OCI-LY1 (cell line): ENCODE measurements around the gene COG2.

Source experiments
- H2AFZ ChIP-seq: fragments of 200-600 bp; sonication (generic), shearing (Covaris generic); 2 replicates; pipeline ENCODE4 v1.6.0; 2014; ENCODE audit warnings: antibody characterized with exemption, mild to moderate bottlenecking, low read length
- H3F3A ChIP-seq: fragments of 200-600 bp; sonication (generic), shearing (Covaris generic); 2 replicates; pipeline ENCODE4 v1.6.0; 2014; ENCODE audit warnings: mild to moderate bottlenecking, antibody characterized with exemption, low read length, moderate library complexity; ENCODE audit not compliant: insufficient read depth
- H3K27ac ChIP-seq: fragments of 200-600 bp; sonication (generic); 2 replicates; pipeline ENCODE4 v1.5.1; 2014; ENCODE audit warnings: low read length, mixed run types, mild to moderate bottlenecking, low read depth; ENCODE audit not compliant: poor library complexity, severe bottlenecking
- H3K27me3 ChIP-seq: fragments of 200-600 bp; sonication (generic); 2 replicates; pipeline ENCODE4 v1.6.0; 2014; ENCODE audit warnings: antibody characterized with exemption, mild to moderate bottlenecking, low read length, moderate library complexity; ENCODE audit not compliant: insufficient read depth
- H3K36me3 ChIP-seq: fragments of 200-600 bp; sonication (generic); 2 replicates; pipeline ENCODE4 v1.6.1; 2014; ENCODE audit warnings: mild to moderate bottlenecking, antibody characterized with exemption, low read length, moderate library complexity, mixed read lengths; ENCODE audit not compliant: insufficient read depth
- H3K4me1 ChIP-seq: fragments of 200-600 bp; sonication (generic); 2 replicates; pipeline ENCODE4 v1.5.1; 2014; ENCODE audit warnings: mild to moderate bottlenecking, low read length, moderate library complexity; ENCODE audit not compliant: insufficient read depth, severe bottlenecking
- H3K4me2 ChIP-seq: fragments of 200-600 bp; sonication (generic), shearing (Covaris generic); 2 replicates; pipeline ENCODE4 v1.6.1; 2014; ENCODE audit warnings: low read length
- H3K4me3 ChIP-seq: fragments of 200-600 bp; sonication (generic); 2 replicates; pipeline ENCODE4 v1.5.1; 2014; ENCODE audit warnings: low read length, low read depth, mild to moderate bottlenecking, mixed read lengths; ENCODE audit not compliant: poor library complexity, severe bottlenecking
- H3K79me2 ChIP-seq: fragments of 200-600 bp; shearing (Covaris generic); 2 replicates; pipeline ENCODE4 v1.6.1; 2016; ENCODE audit warnings: mixed run types, low read length, mixed read lengths; ENCODE audit not compliant: insufficient read depth
- H3K9ac ChIP-seq: fragments of 200-600 bp; sonication (generic), shearing (Covaris generic); 2 replicates; pipeline ENCODE4 v1.6.1; 2014; ENCODE audit warnings: mild to moderate bottlenecking, low read length, mixed read lengths
- H3K9me2 ChIP-seq: fragments of 200-600 bp; sonication (generic), shearing (Covaris generic); 2 replicates; pipeline ENCODE4 v1.6.1; 2014; ENCODE audit warnings: low read depth, mild to moderate bottlenecking, low read length, mixed read lengths
- H3K9me3 ChIP-seq: fragments of 200-600 bp; shearing (Covaris generic); 2 replicates; pipeline ENCODE4 v1.6.1; 2014; ENCODE audit warnings: low read length, mixed read lengths
- H4K20me1 ChIP-seq: fragments of 200-600 bp; sonication (generic), shearing (Covaris generic); 2 replicates; pipeline ENCODE4 v1.6.0; 2016; ENCODE audit warnings: mild to moderate bottlenecking, low read length; ENCODE audit not compliant: insufficient read depth
- CTCF ChIP-seq: fragments of 200-600 bp; sonication (generic), shearing (Covaris generic); IDR thresholded peaks from 2 replicates; pipeline ENCODE4 v1.5.1; 2017; ENCODE audit warnings: mild to moderate bottlenecking, antibody characterized with exemption, low read length, moderate library complexity, mixed read lengths
- EZH2 ChIP-seq: fragments of 200-600 bp; sonication (generic), shearing (Covaris generic); IDR thresholded peaks from 2 replicates; pipeline ENCODE4 v1.8.0; 2017; ENCODE audit warnings: borderline replicate concordance, mixed run types, mild to moderate bottlenecking, antibody characterized with exemption, low read length, moderate library complexity, mixed read lengths

The COG2 gene

GRCh38 chr1:230712470-230712942, 70.2 kb downstream of the COG2 start:
- H3K79me2 ChIP-seq, result no peaks in the 10 kb centered on the region
- no peaks in the 10 kb centered on the region for H3K4me1 ChIP-seq
- no peaks in the 10 kb centered on the region for H3K9me3 ChIP-seq
- no peak overlapping the region for H3K27ac ChIP-seq
- H3K27me3 ChIP-seq, result no peaks in the 10 kb centered on the region; the same call in 1 of the 2 replicates
- H2AFZ ChIP-seq, result no peak overlapping the region
- no peaks in the 10 kb centered on the region for H4K20me1 ChIP-seq
- no peaks in the 10 kb centered on the region for H3K36me3 ChIP-seq
- no peaks in the 10 kb centered on the region for H3F3A ChIP-seq
- no peak overlapping the region for H3K4me2 ChIP-seq
- H3K4me3 ChIP-seq, result no peak overlapping the region
- TF ChIP-seq CTCF (no peak), EZH2 (no peak)
- H3K9me2 ChIP-seq, result no peaks in the 10 kb centered on the region
- H3K9ac ChIP-seq, result no peak overlapping the region

GRCh38 chr1:230713138-230713537, 70.9 kb downstream of the COG2 start:
- TF ChIP-seq CTCF, result no peak
- no peak for TF ChIP-seq EZH2
- no peaks in the 10 kb centered on the region for H4K20me1 ChIP-seq
- H2AFZ ChIP-seq, result no peak overlapping the region
- H3K4me2 ChIP-seq, result no peak overlapping the region
- no peak overlapping the region for H3K9ac ChIP-seq
- H3K9me3 ChIP-seq, result no peaks in the 10 kb centered on the region
- no peak overlapping the region for H3K4me3 ChIP-seq
- no peaks in the 10 kb centered on the region for H3K36me3 ChIP-seq
- no peaks in the 10 kb centered on the region for H3K4me1 ChIP-seq
- no peaks in the 10 kb centered on the region for H3F3A ChIP-seq
- H3K27me3 ChIP-seq, result no peaks in the 10 kb centered on the region; the same call in 1 of the 2 replicates
- H3K27ac ChIP-seq, result no peak overlapping the region
- no peaks in the 10 kb centered on the region for H3K9me2 ChIP-seq
- H3K79me2 ChIP-seq, result no peaks in the 10 kb centered on the region

- H3K4me3 ChIP-seq, result no peak overlapping the region
These were observed 71.2 kb downstream of the COG2 start for GRCh38 chr1:230713547-230713914.

More at GRCh38 chr1:230713547-230713914, 71.2 kb downstream of the COG2 start:
- Histone ChIP-seq H3K4me1 (no peaks in the 10 kb centered on the region), H4K20me1 (no peaks in the 10 kb centered on the region), H3K9ac (no peak overlapping the region), H3K9me2 (no peaks in the 10 kb centered on the region), H3K79me2 (no peaks in the 10 kb centered on the region), H3K4me2 (no peak overlapping the region), H3K36me3 (no peaks in the 10 kb centered on the region), H3F3A (no peaks in the 10 kb centered on the region), H3K27ac (no peak overlapping the region), H3K27me3 (no peaks in the 10 kb centered on the region; the same call in 1 of the 2 replicates), H3K9me3 (no peaks in the 10 kb centered on the region), H2AFZ (no peak overlapping the region)
- no peak for TF ChIP-seq CTCF
- no peak for TF ChIP-seq EZH2
